Testis (tissue), 2 donors: ENCODE data around the gene BEND5.

Source experiments
- POLR2A ChIP-seq: fragments of 450-650 bp; IDR thresholded peaks from one replicate; pipeline ENCODE4 v1.6.1; 2017; ENCODE audit warnings: antibody characterized with exemption, mild to moderate bottlenecking, moderate library complexity
- TF ChIP-seq, protein P1 (sequence below), 3 experiments: fragments of 450-650 bp in 2 of 3; fragments of 200-600 bp in 1 of 3; sonication (generic) in 1 of 3; IDR thresholded peaks; one replicate each; pipeline ENCODE4 v1.5.1; 2016 to 2019; ENCODE audit warnings: antibody characterized with exemption in 3 of 3, mild to moderate bottlenecking in 2 of 3, moderate library complexity in 1 of 3

DNA sequence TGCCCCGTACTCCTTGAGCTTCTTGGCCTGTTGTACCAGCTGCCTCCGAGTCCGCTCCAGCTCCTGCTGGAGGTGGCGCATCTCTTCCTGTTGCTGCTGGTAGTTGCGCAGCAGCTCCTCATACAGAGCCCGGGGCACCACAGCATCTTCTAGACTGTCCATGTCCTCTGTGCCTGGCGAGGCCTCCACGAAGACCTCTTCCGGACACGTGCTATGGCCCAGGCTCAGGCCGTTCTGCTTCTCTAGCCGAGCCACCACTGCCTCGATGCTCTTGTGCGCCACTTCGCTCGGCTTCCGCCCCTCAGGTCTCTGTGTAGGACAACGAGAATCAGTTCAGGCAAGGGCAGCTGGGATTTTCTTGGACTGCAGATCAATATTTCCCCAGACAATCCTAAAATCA, 17.7 kb downstream of the BEND5 start:
- TF ChIP-seq, protein P1, sequence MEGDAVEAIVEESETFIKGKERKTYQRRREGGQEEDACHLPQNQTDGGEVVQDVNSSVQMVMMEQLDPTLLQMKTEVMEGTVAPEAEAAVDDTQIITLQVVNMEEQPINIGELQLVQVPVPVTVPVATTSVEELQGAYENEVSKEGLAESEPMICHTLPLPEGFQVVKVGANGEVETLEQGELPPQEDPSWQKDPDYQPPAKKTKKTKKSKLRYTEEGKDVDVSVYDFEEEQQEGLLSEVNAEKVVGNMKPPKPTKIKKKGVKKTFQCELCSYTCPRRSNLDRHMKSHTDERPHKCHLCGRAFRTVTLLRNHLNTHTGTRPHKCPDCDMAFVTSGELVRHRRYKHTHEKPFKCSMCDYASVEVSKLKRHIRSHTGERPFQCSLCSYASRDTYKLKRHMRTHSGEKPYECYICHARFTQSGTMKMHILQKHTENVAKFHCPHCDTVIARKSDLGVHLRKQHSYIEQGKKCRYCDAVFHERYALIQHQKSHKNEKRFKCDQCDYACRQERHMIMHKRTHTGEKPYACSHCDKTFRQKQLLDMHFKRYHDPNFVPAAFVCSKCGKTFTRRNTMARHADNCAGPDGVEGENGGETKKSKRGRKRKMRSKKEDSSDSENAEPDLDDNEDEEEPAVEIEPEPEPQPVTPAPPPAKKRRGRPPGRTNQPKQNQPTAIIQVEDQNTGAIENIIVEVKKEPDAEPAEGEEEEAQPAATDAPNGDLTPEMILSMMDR (IDR thresholded peaks at IDR 0.05): no peak
- no peak for TF ChIP-seq POLR2A
